H1 (cell line): ENCODE results near the gene PTPRF. TPM values are rescaled to one million over a fixed set of nuclear protein-coding genes. Genes with fewer than 3 reads are reported as not detected.

ENCODE experiments used
- CTCF ChIA-PET: fragments of 300-600 bp; sonication (Branson Sonifier 250); formaldehyde crosslinking; loops from one replicate; lab custom pipeline; 2021; ENCODE audit not compliant: partially characterized antibody; lab: Charles Lee
- POLR2A ChIA-PET: fragments of 300-600 bp; sonication (Branson Sonifier 250); formaldehyde crosslinking; loops from one replicate; lab custom pipeline; 2021; ENCODE audit warnings: inconsistent platforms; ENCODE audit not compliant: partially characterized antibody; lab: Charles Lee
- DNase-seq, 2 experiments: peaks; one replicate each; pipeline versions ENCODE4 v3.0.0 to v3.0.0-alpha.2; 2010 to 2022; ENCODE audit warnings: low spot score in 2 of 2, low read depth in 1 of 2, mixed read lengths in 1 of 2
- FAIRE-seq: peaks from 2 replicates; lab custom pipeline; 2011; peaks lifted over from hg19 to GRCh38; lab: Jason Lieb, UNC
- H2AFZ ChIP-seq: 2 replicates; pipeline ENCODE4 v1.8.1; 2012; ENCODE audit warnings: low read length, inconsistent platforms
- H2AK5ac ChIP-seq: 2 replicates; pipeline ENCODE4 v1.6.1; 2013; ENCODE audit warnings: low read depth, low read length
- H2BK120ac ChIP-seq: replicated peaks from 2 replicates; pipeline ENCODE3; 2013; ENCODE audit warnings: low read depth, low read length, inconsistent platforms
- H2BK12ac ChIP-seq: 2 replicates; pipeline ENCODE4 v1.6.1; 2013; ENCODE audit warnings: low read depth, low read length
- H2BK15ac ChIP-seq: 2 replicates; pipeline ENCODE4 v1.6.1; 2013; ENCODE audit warnings: low read length
- H2BK20ac ChIP-seq: 2 replicates; pipeline ENCODE4 v1.6.1; 2013; ENCODE audit warnings: low read length
- H2BK5ac ChIP-seq: 2 replicates; pipeline ENCODE4 v1.6.1; 2013; ENCODE audit warnings: low read depth, low read length
- H3K14ac ChIP-seq: 2 replicates; pipeline ENCODE4 v1.6.1; 2013; ENCODE audit warnings: inconsistent platforms; ENCODE audit not compliant: insufficient read length
- H3K18ac ChIP-seq: 2 replicates; pipeline ENCODE4 v1.6.1; 2013; ENCODE audit warnings: low read length; ENCODE audit errors: extremely low read depth
- H3K23ac ChIP-seq: 2 replicates; pipeline ENCODE4 v1.6.1; 2013; ENCODE audit warnings: inconsistent platforms; ENCODE audit not compliant: insufficient read length
- H3K23me2 ChIP-seq: 2 replicates; pipeline ENCODE4 v1.6.1; 2013; ENCODE audit warnings: low read depth, low read length
- H3K27ac ChIP-seq: 2 replicates; pipeline ENCODE4 v1.6.1; 2011; ENCODE audit warnings: low read depth, low read length, inconsistent platforms
- H3K27me3 ChIP-seq, 4 experiments: replicated peaks in 1 of 4; 1 replicate in 1 of 4; 2 replicates in 3 of 4; pipeline versions ENCODE4 v1.6.1 to v1.8.1; 2011 to 2013; ENCODE audit warnings: low read length in 3 of 4, mild to moderate bottlenecking in 3 of 4, inconsistent platforms in 2 of 4, mixed read lengths in 2 of 4, moderate library complexity in 1 of 4; ENCODE audit not compliant: control insufficient read depth in 3 of 4, insufficient read depth in 3 of 4; ENCODE audit errors: extremely low read depth in 1 of 4
- H3K36me3 ChIP-seq, 4 experiments: 2 replicates each; pipeline versions ENCODE4 v1.6.1 to v1.8.1; 2011 to 2013; ENCODE audit warnings: mild to moderate bottlenecking in 4 of 4, low read length in 3 of 4, moderate library complexity in 2 of 4, control low read depth in 1 of 4, inconsistent platforms in 1 of 4; ENCODE audit not compliant: insufficient read depth in 4 of 4, control insufficient read depth in 2 of 4
- H3K4ac ChIP-seq: replicated peaks from 2 replicates; pipeline ENCODE3; 2013; ENCODE audit warnings: low read length, low read depth, mixed read lengths, inconsistent platforms; ENCODE audit not compliant: insufficient read length
- H3K4me1 ChIP-seq, 4 experiments: replicated peaks in 1 of 4; 1 replicate in 1 of 4; 2 replicates in 3 of 4; pipeline versions ENCODE4 v1.6.1 to v1.8.1; 2011 to 2013; ENCODE audit warnings: low read length in 3 of 4, inconsistent platforms in 2 of 4, mixed read lengths in 1 of 4; ENCODE audit not compliant: insufficient read depth in 4 of 4, control insufficient read depth in 3 of 4
- H3K4me2 ChIP-seq, 2 experiments: 2 replicates each; pipeline versions ENCODE4 v1.6.1 to v1.8.1; 2011 to 2013; ENCODE audit warnings: low read depth in 2 of 2, low read length in 2 of 2, control low read depth in 1 of 2, inconsistent platforms in 1 of 2, mild to moderate bottlenecking in 1 of 2; ENCODE audit not compliant: insufficient read depth in 1 of 2
- H3K4me3 ChIP-seq, 4 experiments: fragments of 200-600, 300-600 bp in 1 of 4; sonication (generic), shearing (Covaris generic), sonication (Bioruptor Twin) in 1 of 4; 2 replicates each; pipeline versions ENCODE4 v1.5.1 to v1.8.1; 2011 to 2016; ENCODE audit warnings: low read length in 4 of 4, low read depth in 3 of 4, control low read depth in 2 of 4, inconsistent platforms in 2 of 4, mild to moderate bottlenecking in 2 of 4, mixed read lengths in 1 of 4, moderate library complexity in 1 of 4; ENCODE audit not compliant: insufficient read depth in 2 of 4; ENCODE audit errors: extremely low read depth in 1 of 4
- H3K56ac ChIP-seq: replicated peaks from 2 replicates; pipeline ENCODE3; 2013; ENCODE audit warnings: low read depth, mild to moderate bottlenecking, mixed read lengths, low read length, inconsistent platforms; ENCODE audit not compliant: insufficient read length
- H3K79me1 ChIP-seq: 2 replicates; pipeline ENCODE4 v1.6.1; 2013; ENCODE audit warnings: low read depth, low read length, control low read depth
- H3K79me2 ChIP-seq, 2 experiments: 2 replicates each; pipeline versions ENCODE4 v1.6.1 to v1.8.1; 2012 to 2013; ENCODE audit warnings: low read length in 2 of 2, mild to moderate bottlenecking in 2 of 2, inconsistent platforms in 1 of 2; ENCODE audit not compliant: insufficient read depth in 2 of 2, control insufficient read depth in 1 of 2
- H3K9ac ChIP-seq, 4 experiments: replicated peaks in 1 of 4; 1 replicate in 1 of 4; 2 replicates in 3 of 4; pipeline versions ENCODE4 v1.6.1 to v1.8.1; 2011 to 2013; ENCODE audit warnings: low read depth in 3 of 4, low read length in 3 of 4, control low read depth in 2 of 4, mild to moderate bottlenecking in 2 of 4, moderate library complexity in 2 of 4, inconsistent platforms in 1 of 4; ENCODE audit errors: extremely low read depth in 1 of 4
- H3K9me3 ChIP-seq, 2 experiments: 2 replicates each; pipeline versions ENCODE4 v1.6.1 to v1.8.1; 2012 to 2013; ENCODE audit warnings: mild to moderate bottlenecking in 2 of 2, moderate library complexity in 2 of 2, control low read depth in 1 of 2, inconsistent platforms in 1 of 2, low read depth in 1 of 2, low read length in 1 of 2, mixed read lengths in 1 of 2; ENCODE audit not compliant: insufficient read depth in 2 of 2
- H4K20me1 ChIP-seq, 2 experiments: replicated peaks in 1 of 2; 2 replicates each; pipeline versions ENCODE3 to v1.8.1; 2011 to 2013; ENCODE audit warnings: inconsistent platforms in 2 of 2, low read length in 2 of 2, mild to moderate bottlenecking in 1 of 2; ENCODE audit not compliant: insufficient read depth in 2 of 2, control insufficient read depth in 1 of 2
- H4K5ac ChIP-seq: 2 replicates; pipeline ENCODE4 v1.6.1; 2013; ENCODE audit warnings: low read length, low read depth, mixed read lengths, inconsistent platforms; ENCODE audit not compliant: insufficient read length
- H4K8ac ChIP-seq: 2 replicates; pipeline ENCODE4 v1.8.0; 2013; ENCODE audit warnings: mild to moderate bottlenecking, moderate library complexity, low read length, inconsistent platforms; ENCODE audit not compliant: insufficient read depth; ENCODE audit errors: extremely low read depth
- H4K91ac ChIP-seq: replicated peaks from 2 replicates; pipeline ENCODE3; 2013; ENCODE audit warnings: low read length, mixed read lengths, inconsistent platforms; ENCODE audit not compliant: insufficient read length
- BRCA1 ChIP-seq: IDR thresholded peaks from 2 replicates; pipeline ENCODE4 v1.6.1; 2012; ENCODE audit warnings: low read depth, low read length, improper control_type of control experiment
- CHD1 ChIP-seq: IDR thresholded peaks from 2 replicates; pipeline ENCODE4 v1.6.1; 2012; ENCODE audit warnings: low read depth, low read length, improper control_type of control experiment
- CHD2 ChIP-seq: IDR thresholded peaks from 2 replicates; pipeline ENCODE4 v1.6.1; 2012; ENCODE audit warnings: low read length, improper control_type of control experiment
- CTBP2 ChIP-seq: IDR thresholded peaks from 2 replicates; pipeline ENCODE4 v1.7.0; 2011; ENCODE audit warnings: borderline replicate concordance, mild to moderate bottlenecking, moderate library complexity, mixed read lengths, low read length; ENCODE audit not compliant: insufficient read depth, insufficient read length
- JUND ChIP-seq: IDR thresholded peaks from 2 replicates; pipeline ENCODE4 v1.6.1; 2011; ENCODE audit warnings: mild to moderate bottlenecking, improper control_type of control experiment, low read length
- POU5F1 ChIP-seq: IDR thresholded peaks from 2 replicates; pipeline ENCODE4 v1.6.1; 2011; ENCODE audit warnings: low read depth, mild to moderate bottlenecking, low read length, moderate library complexity
- RBBP5 ChIP-seq: IDR thresholded peaks from 2 replicates; pipeline ENCODE4 v1.7.1; 2012; ENCODE audit warnings: low read depth, mild to moderate bottlenecking, inconsistent platforms, low read length, moderate library complexity, borderline replicate concordance
- RFX5 ChIP-seq: IDR thresholded peaks from 2 replicates; pipeline ENCODE4 v1.6.1; 2011; ENCODE audit warnings: low read depth, low read length, improper control_type of control experiment, borderline replicate concordance
- SIX5 ChIP-seq: IDR thresholded peaks from 2 replicates; pipeline ENCODE4 v1.6.1; 2011; ENCODE audit warnings: mild to moderate bottlenecking, low read depth, low read length
- ZNF274 ChIP-seq: IDR thresholded peaks from 2 replicates; pipeline ENCODE4 v1.7.0; 2012; ENCODE audit warnings: low read length, borderline replicate concordance; ENCODE audit errors: extremely low read depth
- WGBS, 2 experiments: shearing (Covaris generic) in 1 of 2; methylation state at CpG; one replicate each; pipeline versions ENCODE4 v1.1.6 to v1.1.7; 2013 to 2015; ENCODE audit warnings: low lambda C conversion rate in 2 of 2, mixed read lengths in 2 of 2, inconsistent platforms in 1 of 2, low coverage in 1 of 2, missing lambda C conversion rate in 1 of 2; ENCODE audit not compliant: insufficient replicate concordance in 2 of 2, insufficient coverage in 1 of 2, insufficient read length in 1 of 2; ENCODE audit errors: extremely low coverage in 1 of 2, missing lambda C conversion rate in 1 of 2; 5-methylcytosine and 5-hydroxymethylcytosine counted together
- polyA plus RNA-seq, 7 experiments: library from polyadenylated mRNA; depleted of rRNA in 3 of 7; stranded (reverse) in 5 of 7; unstranded in 2 of 7; fragments of >200 nt in 5 of 7; fragments of 200-250 nt in 2 of 7; gene quantifications; 1 replicate in 5 of 7; 2 replicates in 1 of 7; 4 replicates in 1 of 7; pipeline versions ENCODE4 v1.2.1 to v1.2.3, GENCODE V29; 2011 to 2013; ENCODE audit warnings: missing spikeins in 2 of 7, mixed read lengths in 2 of 7
- total RNA-seq: library from RNA; stranded (reverse); fragmentation: NEBNext Ultra II Directional; extraction: Animal tissue kit (Norgen Biotek cat#: 25700); gene quantifications from 2 replicates; pipeline ENCODE4 v1.2.1, GENCODE V29; 2021
- TF ChIP-seq, protein P1 (sequence below): IDR thresholded peaks from 2 replicates; pipeline ENCODE4 v1.6.1; 2011; ENCODE audit warnings: low read length, improper control_type of control experiment

Gene PTPRF
- total and polyA plus RNA-seq, 2 of the 8 experiments (the other 6 are each of a cell fraction or from before 2014, with no cell fraction given), result 136 to 231 TPM

DNA sequence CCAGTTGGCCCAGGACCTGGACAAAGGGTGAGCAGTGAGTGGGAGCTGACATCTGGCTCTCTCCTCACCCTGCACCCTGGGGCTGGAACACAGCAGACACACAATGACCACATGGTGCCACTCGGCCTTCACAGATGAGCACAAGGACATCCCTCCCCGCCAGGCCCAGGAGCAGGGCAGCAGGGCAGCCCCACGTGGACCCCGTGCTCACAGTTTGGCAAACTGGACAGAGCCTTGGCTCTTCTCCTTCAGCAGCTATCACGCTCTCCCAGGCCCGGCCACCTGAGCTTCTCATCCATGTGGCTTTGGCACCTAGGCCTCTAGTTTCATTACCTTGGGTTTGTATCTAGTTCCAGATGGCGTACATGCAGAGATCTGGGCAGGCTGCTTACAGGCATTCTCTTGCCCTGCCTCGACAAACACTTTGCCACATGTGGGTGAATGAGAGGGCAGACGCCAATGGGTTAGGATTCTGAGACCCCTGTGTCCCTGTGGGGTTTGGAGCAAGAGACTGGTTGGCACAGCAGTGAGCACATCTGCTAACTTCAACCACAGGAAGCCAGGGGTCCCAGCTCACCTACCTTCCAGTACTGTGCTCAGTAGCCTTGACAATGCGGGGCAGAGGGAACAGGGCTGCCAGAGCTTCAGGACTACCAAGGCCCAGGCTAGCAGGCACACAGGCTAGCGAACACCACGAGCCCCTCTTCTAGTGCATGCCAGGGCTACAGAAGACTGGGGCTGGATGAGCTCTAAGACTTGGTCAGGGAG lies 3.4 kb upstream of the PTPRF start:
- Histone ChIP-seq H3K18ac (no peak overlapping the region), H2BK120ac (no peak overlapping the region), H3K9me3 (no peaks in the 10 kb centered on the region), H2BK15ac (0 out of 2 replicates have a peak overlapping the region, but pooled peaks have one; percentile 18), H2BK5ac (no peak overlapping the region), H4K91ac (no peak overlapping the region), H4K20me1 (no peaks in the 10 kb centered on the region), H3K27ac (no peak overlapping the region), H3K9ac (no peak overlapping the region), H3K4me2 (no peak overlapping the region), H3K36me3 (no peaks in the 10 kb centered on the region), H3K79me2 (peaks cover 0 to 2% of the 10 kb centered on the region in 2 experiments; a peak in 2 of 4 replicates), H3K23ac (no peak overlapping the region), H2AFZ (no peak overlapping the region), H2AK5ac (no peak overlapping the region), H3K4ac (no peak overlapping the region), H4K8ac (no peak overlapping the region), H3K4me1 (peaks cover 3 to 8% (median 6%) of the 10 kb centered on the region in 4 experiments; a peak in 6 of 7 replicates), H3K23me2 (peaks cover 7% of the 10 kb centered on the region), H3K79me1 (no peaks in the 10 kb centered on the region), H3K56ac (no peak overlapping the region), H3K14ac (no peak overlapping the region), H3K27me3 (peaks cover 0 to 8% (median 5%) of the 10 kb centered on the region in 4 experiments; a peak in 5 of 7 replicates), H2BK12ac (peak overlapping the region; percentile 35; the same call in 1 of the 2 replicates), H3K4me3 (no peak overlapping the region), H4K5ac (no peak overlapping the region), H2BK20ac (0 out of 2 replicates have a peak overlapping the region, but pooled peaks have one; percentile 3)
- FAIRE-seq (no peak), DNase-seq (no peak)
- POLR2A ChIA-PET, result interaction anchor here (0.9 to 15.4 kb wide), 2 partner anchors 21 to 41 kb away, joined by 4 to 270 read pairs; no protein-coding TSS in a partner anchor
- CTCF ChIA-PET, result interaction anchor here (0.6 to 3.7 kb wide), 22 partner anchors 24 to 414 kb away, joined by 3 to 21 read pairs (median 3); partner anchors contain the start of gene HYI
- 89% methylated on average over 12 of the region's 12 CpGs; no CpG with 5 or more reads in 1 of the 2 experiments for WGBS, 2 experiments
- TF ChIP-seq POU5F1 (no peak), SIX5 (no peak), CHD2 (no peak), JUND (no peak), RBBP5 (no peak), CHD1 (no peak), ZNF274 (no peak), BRCA1 (no peak), CTBP2 (no peak), RFX5 (no peak)
- TF ChIP-seq, protein P1, sequence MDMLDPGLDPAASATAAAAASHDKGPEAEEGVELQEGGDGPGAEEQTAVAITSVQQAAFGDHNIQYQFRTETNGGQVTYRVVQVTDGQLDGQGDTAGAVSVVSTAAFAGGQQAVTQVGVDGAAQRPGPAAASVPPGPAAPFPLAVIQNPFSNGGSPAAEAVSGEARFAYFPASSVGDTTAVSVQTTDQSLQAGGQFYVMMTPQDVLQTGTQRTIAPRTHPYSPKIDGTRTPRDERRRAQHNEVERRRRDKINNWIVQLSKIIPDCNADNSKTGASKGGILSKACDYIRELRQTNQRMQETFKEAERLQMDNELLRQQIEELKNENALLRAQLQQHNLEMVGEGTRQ, result no peak
